H1 (cell line): ENCODE data around the gene PPM1L. TPM values are rescaled to one million over a fixed set of nuclear protein-coding genes. Genes with fewer than 3 reads are reported as not detected.

Experiments
- CTCF ChIA-PET: fragments of 300-600 bp; sonication (Branson Sonifier 250); formaldehyde crosslinking; loops from one replicate; lab custom pipeline; 2021; ENCODE audit not compliant: partially characterized antibody; lab: Charles Lee
- POLR2A ChIA-PET: fragments of 300-600 bp; sonication (Branson Sonifier 250); formaldehyde crosslinking; loops from one replicate; lab custom pipeline; 2021; ENCODE audit warnings: inconsistent platforms; ENCODE audit not compliant: partially characterized antibody; lab: Charles Lee
- DNase-seq, 2 experiments: peaks; one replicate each; pipeline versions ENCODE4 v3.0.0 to v3.0.0-alpha.2; 2010 to 2022; ENCODE audit warnings: low spot score in 2 of 2, low read depth in 1 of 2, mixed read lengths in 1 of 2
- FAIRE-seq: peaks from 2 replicates; lab custom pipeline; 2011; peaks lifted over from hg19 to GRCh38; lab: Jason Lieb, UNC
- H2AFZ ChIP-seq: 2 replicates; pipeline ENCODE4 v1.8.1; 2012; ENCODE audit warnings: low read length, inconsistent platforms
- H2AK5ac ChIP-seq: 2 replicates; pipeline ENCODE4 v1.6.1; 2013; ENCODE audit warnings: low read depth, low read length
- H2BK120ac ChIP-seq: replicated peaks from 2 replicates; pipeline ENCODE3; 2013; ENCODE audit warnings: low read depth, low read length, inconsistent platforms
- H2BK12ac ChIP-seq: 2 replicates; pipeline ENCODE4 v1.6.1; 2013; ENCODE audit warnings: low read depth, low read length
- H2BK15ac ChIP-seq: 2 replicates; pipeline ENCODE4 v1.6.1; 2013; ENCODE audit warnings: low read length
- H2BK20ac ChIP-seq: 2 replicates; pipeline ENCODE4 v1.6.1; 2013; ENCODE audit warnings: low read length
- H2BK5ac ChIP-seq: 2 replicates; pipeline ENCODE4 v1.6.1; 2013; ENCODE audit warnings: low read depth, low read length
- H3K14ac ChIP-seq: 2 replicates; pipeline ENCODE4 v1.6.1; 2013; ENCODE audit warnings: inconsistent platforms; ENCODE audit not compliant: insufficient read length
- H3K18ac ChIP-seq: 2 replicates; pipeline ENCODE4 v1.6.1; 2013; ENCODE audit warnings: low read length; ENCODE audit errors: extremely low read depth
- H3K23ac ChIP-seq: 2 replicates; pipeline ENCODE4 v1.6.1; 2013; ENCODE audit warnings: inconsistent platforms; ENCODE audit not compliant: insufficient read length
- H3K23me2 ChIP-seq: 2 replicates; pipeline ENCODE4 v1.6.1; 2013; ENCODE audit warnings: low read depth, low read length
- H3K27ac ChIP-seq: 2 replicates; pipeline ENCODE4 v1.6.1; 2011; ENCODE audit warnings: low read depth, low read length, inconsistent platforms
- H3K27me3 ChIP-seq, 4 experiments: replicated peaks in 1 of 4; 1 replicate in 1 of 4; 2 replicates in 3 of 4; pipeline versions ENCODE4 v1.6.1 to v1.8.1; 2011 to 2013; ENCODE audit warnings: low read length in 3 of 4, mild to moderate bottlenecking in 3 of 4, inconsistent platforms in 2 of 4, mixed read lengths in 2 of 4, moderate library complexity in 1 of 4; ENCODE audit not compliant: control insufficient read depth in 3 of 4, insufficient read depth in 3 of 4; ENCODE audit errors: extremely low read depth in 1 of 4
- H3K36me3 ChIP-seq, 4 experiments: 2 replicates each; pipeline versions ENCODE4 v1.6.1 to v1.8.1; 2011 to 2013; ENCODE audit warnings: mild to moderate bottlenecking in 4 of 4, low read length in 3 of 4, moderate library complexity in 2 of 4, control low read depth in 1 of 4, inconsistent platforms in 1 of 4; ENCODE audit not compliant: insufficient read depth in 4 of 4, control insufficient read depth in 2 of 4
- H3K4ac ChIP-seq: replicated peaks from 2 replicates; pipeline ENCODE3; 2013; ENCODE audit warnings: low read length, low read depth, mixed read lengths, inconsistent platforms; ENCODE audit not compliant: insufficient read length
- H3K4me1 ChIP-seq, 4 experiments: replicated peaks in 1 of 4; 1 replicate in 1 of 4; 2 replicates in 3 of 4; pipeline versions ENCODE4 v1.6.1 to v1.8.1; 2011 to 2013; ENCODE audit warnings: low read length in 3 of 4, inconsistent platforms in 2 of 4, mixed read lengths in 1 of 4; ENCODE audit not compliant: insufficient read depth in 4 of 4, control insufficient read depth in 3 of 4
- H3K4me2 ChIP-seq, 2 experiments: 2 replicates each; pipeline versions ENCODE4 v1.6.1 to v1.8.1; 2011 to 2013; ENCODE audit warnings: low read depth in 2 of 2, low read length in 2 of 2, control low read depth in 1 of 2, inconsistent platforms in 1 of 2, mild to moderate bottlenecking in 1 of 2; ENCODE audit not compliant: insufficient read depth in 1 of 2
- H3K4me3 ChIP-seq, 4 experiments: fragments of 200-600, 300-600 bp in 1 of 4; sonication (generic), shearing (Covaris generic), sonication (Bioruptor Twin) in 1 of 4; 2 replicates each; pipeline versions ENCODE4 v1.5.1 to v1.8.1; 2011 to 2016; ENCODE audit warnings: low read length in 4 of 4, low read depth in 3 of 4, control low read depth in 2 of 4, inconsistent platforms in 2 of 4, mild to moderate bottlenecking in 2 of 4, mixed read lengths in 1 of 4, moderate library complexity in 1 of 4; ENCODE audit not compliant: insufficient read depth in 2 of 4; ENCODE audit errors: extremely low read depth in 1 of 4
- H3K56ac ChIP-seq: replicated peaks from 2 replicates; pipeline ENCODE3; 2013; ENCODE audit warnings: low read depth, mild to moderate bottlenecking, mixed read lengths, low read length, inconsistent platforms; ENCODE audit not compliant: insufficient read length
- H3K79me1 ChIP-seq: 2 replicates; pipeline ENCODE4 v1.6.1; 2013; ENCODE audit warnings: low read depth, low read length, control low read depth
- H3K79me2 ChIP-seq, 2 experiments: 2 replicates each; pipeline versions ENCODE4 v1.6.1 to v1.8.1; 2012 to 2013; ENCODE audit warnings: low read length in 2 of 2, mild to moderate bottlenecking in 2 of 2, inconsistent platforms in 1 of 2; ENCODE audit not compliant: insufficient read depth in 2 of 2, control insufficient read depth in 1 of 2
- H3K9ac ChIP-seq, 4 experiments: replicated peaks in 1 of 4; 1 replicate in 1 of 4; 2 replicates in 3 of 4; pipeline versions ENCODE4 v1.6.1 to v1.8.1; 2011 to 2013; ENCODE audit warnings: low read depth in 3 of 4, low read length in 3 of 4, control low read depth in 2 of 4, mild to moderate bottlenecking in 2 of 4, moderate library complexity in 2 of 4, inconsistent platforms in 1 of 4; ENCODE audit errors: extremely low read depth in 1 of 4
- H3K9me3 ChIP-seq, 2 experiments: 2 replicates each; pipeline versions ENCODE4 v1.6.1 to v1.8.1; 2012 to 2013; ENCODE audit warnings: mild to moderate bottlenecking in 2 of 2, moderate library complexity in 2 of 2, control low read depth in 1 of 2, inconsistent platforms in 1 of 2, low read depth in 1 of 2, low read length in 1 of 2, mixed read lengths in 1 of 2; ENCODE audit not compliant: insufficient read depth in 2 of 2
- H4K20me1 ChIP-seq, 2 experiments: replicated peaks in 1 of 2; 2 replicates each; pipeline versions ENCODE3 to v1.8.1; 2011 to 2013; ENCODE audit warnings: inconsistent platforms in 2 of 2, low read length in 2 of 2, mild to moderate bottlenecking in 1 of 2; ENCODE audit not compliant: insufficient read depth in 2 of 2, control insufficient read depth in 1 of 2
- H4K5ac ChIP-seq: 2 replicates; pipeline ENCODE4 v1.6.1; 2013; ENCODE audit warnings: low read length, low read depth, mixed read lengths, inconsistent platforms; ENCODE audit not compliant: insufficient read length
- H4K8ac ChIP-seq: 2 replicates; pipeline ENCODE4 v1.8.0; 2013; ENCODE audit warnings: mild to moderate bottlenecking, moderate library complexity, low read length, inconsistent platforms; ENCODE audit not compliant: insufficient read depth; ENCODE audit errors: extremely low read depth
- H4K91ac ChIP-seq: replicated peaks from 2 replicates; pipeline ENCODE3; 2013; ENCODE audit warnings: low read length, mixed read lengths, inconsistent platforms; ENCODE audit not compliant: insufficient read length
- CHD2 ChIP-seq: IDR thresholded peaks from 2 replicates; pipeline ENCODE4 v1.6.1; 2012; ENCODE audit warnings: low read length, improper control_type of control experiment
- CTCF ChIP-seq, 3 experiments: IDR thresholded peaks; 1 replicate in 2 of 3; 2 replicates in 1 of 3; pipeline versions ENCODE4 v1.5.1 to v1.6.1; 2011; ENCODE audit warnings: low read length in 3 of 3, mild to moderate bottlenecking in 3 of 3, inconsistent platforms in 2 of 3, low read depth in 1 of 3, moderate library complexity in 1 of 3; ENCODE audit not compliant: insufficient read depth in 1 of 3; ENCODE audit errors: control extremely low read depth in 1 of 3
- KDM5A ChIP-seq: fragments of 200-600 bp; IDR thresholded peaks from 2 replicates; pipeline ENCODE4 v1.7.1; 2012; ENCODE audit warnings: mild to moderate bottlenecking, low read length, inconsistent platforms, mixed read lengths
- PHF8 ChIP-seq: fragments of 200-600 bp; sonication (generic); conservative IDR thresholded peaks from 2 replicates; pipeline ENCODE4 v1.7.1; 2012; ENCODE audit warnings: low read depth, mild to moderate bottlenecking, inconsistent platforms, low read length, moderate library complexity
- RFX5 ChIP-seq: IDR thresholded peaks from 2 replicates; pipeline ENCODE4 v1.6.1; 2011; ENCODE audit warnings: low read depth, low read length, improper control_type of control experiment, borderline replicate concordance
- RXRA ChIP-seq: IDR thresholded peaks from 2 replicates; pipeline ENCODE4 v1.6.1; 2011; ENCODE audit warnings: low read depth, mild to moderate bottlenecking, low read length, moderate library complexity; ENCODE audit not compliant: insufficient read depth
- SIRT6 ChIP-seq: IDR thresholded peaks from one replicate; pipeline ENCODE4 v1.7.1; 2012; ENCODE audit warnings: low read length, inconsistent platforms
- SP1 ChIP-seq: IDR thresholded peaks from 2 replicates; pipeline ENCODE4 v1.6.1; 2011; ENCODE audit warnings: low read depth, low read length
- TCF12 ChIP-seq: IDR thresholded peaks from 2 replicates; pipeline ENCODE4 v1.6.1; 2011; ENCODE audit warnings: low read depth, mild to moderate bottlenecking, low read length
- TEAD4 ChIP-seq: IDR thresholded peaks from 2 replicates; pipeline ENCODE4 v1.6.1; 2012; ENCODE audit warnings: low read depth, low read length, inconsistent platforms, mixed read lengths
- WGBS, 2 experiments: shearing (Covaris generic) in 1 of 2; methylation state at CpG; one replicate each; pipeline versions ENCODE4 v1.1.6 to v1.1.7; 2013 to 2015; ENCODE audit warnings: low lambda C conversion rate in 2 of 2, mixed read lengths in 2 of 2, inconsistent platforms in 1 of 2, low coverage in 1 of 2, missing lambda C conversion rate in 1 of 2; ENCODE audit not compliant: insufficient replicate concordance in 2 of 2, insufficient coverage in 1 of 2, insufficient read length in 1 of 2; ENCODE audit errors: extremely low coverage in 1 of 2, missing lambda C conversion rate in 1 of 2; 5-methylcytosine and 5-hydroxymethylcytosine counted together
- polyA plus RNA-seq, 7 experiments: library from polyadenylated mRNA; depleted of rRNA in 3 of 7; stranded (reverse) in 5 of 7; unstranded in 2 of 7; fragments of >200 nt in 5 of 7; fragments of 200-250 nt in 2 of 7; gene quantifications; 1 replicate in 5 of 7; 2 replicates in 1 of 7; 4 replicates in 1 of 7; pipeline versions ENCODE4 v1.2.1 to v1.2.3, GENCODE V29; 2011 to 2013; ENCODE audit warnings: missing spikeins in 2 of 7, mixed read lengths in 2 of 7
- total RNA-seq: library from RNA; stranded (reverse); fragmentation: NEBNext Ultra II Directional; extraction: Animal tissue kit (Norgen Biotek cat#: 25700); gene quantifications from 2 replicates; pipeline ENCODE4 v1.2.1, GENCODE V29; 2021
- TF ChIP-seq, protein P1 (sequence below): IDR thresholded peaks from 2 replicates; pipeline ENCODE4 v1.6.1; 2012; ENCODE audit warnings: low read length, inconsistent platforms

Gene PPM1L
- total and polyA plus RNA-seq, 2 of the 8 experiments (the other 6 are each of a cell fraction or from before 2014, with no cell fraction given) = 2.8 to 18.1 TPM

DNA sequence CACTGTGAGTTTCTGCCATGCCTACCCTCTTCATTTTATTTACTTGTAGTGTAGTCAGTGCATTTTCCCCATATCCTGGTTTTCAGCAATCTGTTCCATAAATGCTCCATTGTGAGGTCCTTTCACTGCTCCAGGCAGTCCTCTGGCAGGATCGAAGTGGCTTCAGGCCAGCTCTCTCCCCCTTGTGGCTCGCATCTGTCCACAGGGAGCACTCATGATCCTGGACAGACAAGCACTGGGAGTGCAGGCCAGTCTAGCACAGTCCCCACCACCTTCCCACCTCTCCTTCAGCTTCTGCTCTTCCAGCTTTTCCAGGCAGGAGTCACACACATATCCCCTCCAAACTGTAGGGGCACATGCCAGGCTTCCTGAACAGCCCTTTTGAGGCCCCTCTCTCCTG is 173.6 kb downstream of the PPM1L start:
- H3K23ac ChIP-seq = no peak overlapping the region
- no peak overlapping the region for H4K8ac ChIP-seq
- H2BK12ac ChIP-seq = no peak overlapping the region
- DNase-seq = no peak
- POLR2A ChIA-PET = no interaction called here
- H3K4me2 ChIP-seq = no peak overlapping the region
- no peak overlapping the region for H3K27ac ChIP-seq
- no peak overlapping the region for H2BK120ac ChIP-seq
- no peaks in the 10 kb centered on the region for H3K23me2 ChIP-seq
- no peaks in the 10 kb centered on the region for H3K9me3 ChIP-seq
- no peak overlapping the region for H3K4me3 ChIP-seq
- H4K5ac ChIP-seq = no peak overlapping the region
- H4K20me1 ChIP-seq = no peaks in the 10 kb centered on the region
- H3K14ac ChIP-seq = no peak overlapping the region
- no peak overlapping the region for H3K4ac ChIP-seq
- no peaks in the 10 kb centered on the region for H3K4me1 ChIP-seq
- no peaks in the 10 kb centered on the region for H3K79me1 ChIP-seq
- no peak overlapping the region for H2BK5ac ChIP-seq
- no peaks in the 10 kb centered on the region for H3K79me2 ChIP-seq
- H2BK15ac ChIP-seq = no peak overlapping the region
- FAIRE-seq = no peak
- no peaks in the 10 kb centered on the region for H3K27me3 ChIP-seq
- no peak overlapping the region for H2AFZ ChIP-seq
- no peak overlapping the region for H4K91ac ChIP-seq
- H3K56ac ChIP-seq = no peak overlapping the region
- H3K36me3 ChIP-seq = no peaks in the 10 kb centered on the region
- 76% methylated on average over 2 of the region's 2 CpGs; no CpG with 5 or more reads in 1 of the 2 experiments for WGBS, 2 experiments
- H2BK20ac ChIP-seq = no peak overlapping the region
- no peak overlapping the region for H3K9ac ChIP-seq
- no peak overlapping the region for H2AK5ac ChIP-seq
- CTCF ChIA-PET = interaction anchor here (0.6 to 8.3 kb wide), 7 partner anchors 11 to 1649 kb away, joined by 3 to 47 read pairs (median 6); no protein-coding TSS in a partner anchor
- H3K18ac ChIP-seq = no peak overlapping the region
- TF ChIP-seq, protein P1, sequence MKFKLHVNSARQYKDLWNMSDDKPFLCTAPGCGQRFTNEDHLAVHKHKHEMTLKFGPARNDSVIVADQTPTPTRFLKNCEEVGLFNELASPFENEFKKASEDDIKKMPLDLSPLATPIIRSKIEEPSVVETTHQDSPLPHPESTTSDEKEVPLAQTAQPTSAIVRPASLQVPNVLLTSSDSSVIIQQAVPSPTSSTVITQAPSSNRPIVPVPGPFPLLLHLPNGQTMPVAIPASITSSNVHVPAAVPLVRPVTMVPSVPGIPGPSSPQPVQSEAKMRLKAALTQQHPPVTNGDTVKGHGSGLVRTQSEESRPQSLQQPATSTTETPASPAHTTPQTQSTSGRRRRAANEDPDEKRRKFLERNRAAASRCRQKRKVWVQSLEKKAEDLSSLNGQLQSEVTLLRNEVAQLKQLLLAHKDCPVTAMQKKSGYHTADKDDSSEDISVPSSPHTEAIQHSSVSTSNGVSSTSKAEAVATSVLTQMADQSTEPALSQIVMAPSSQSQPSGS = no peak
- TF ChIP-seq TEAD4 = no peak
- TF ChIP-seq KDM5A = no peak
- no peak for TF ChIP-seq SP1
- TF ChIP-seq CTCF (IDR thresholded peaks at IDR 0.05; ENCODE audit: control extremely low read depth in 1 of 3, insufficient read depth in 1 of 3, low read depth in 1 of 3, low read length in 3 of 3) = peak; percentile 15 to 36 (median 27); a peak in 2 of 4 replicates
- no peak for TF ChIP-seq RXRA
- TF ChIP-seq PHF8 = no peak
- no peak for TF ChIP-seq SIRT6
- TF ChIP-seq RFX5 = no peak
- no peak for TF ChIP-seq CHD2
- no peak for TF ChIP-seq TCF12
